K562 (cell line): Measurements from ENCODE around the gene GHITM.

Experiments used
- CBFB ChIP-seq: sonication (generic); formaldehyde crosslinking; IDR thresholded peaks from 2 replicates; pipeline ENCODE4 v1.4.0; 2020; ENCODE audit warnings: mild to moderate bottlenecking, missing genetic modification reagents
- CEBPB ChIP-seq: fragments of 450-650 bp; IDR thresholded peaks from 2 replicates; pipeline ENCODE4 v1.6.1; 2016; ENCODE audit warnings: missing genetic modification characterization, missing compliant biosample characterization
- EGR1 ChIP-seq: fragments of 450-650 bp; conservative IDR thresholded peaks from 2 replicates; pipeline ENCODE4 v1.6.1; 2017; ENCODE audit warnings: mild to moderate bottlenecking
- HDAC2 ChIP-seq: fragments of 450-650 bp; IDR thresholded peaks from 2 replicates; pipeline ENCODE4 v1.6.1; 2016; ENCODE audit warnings: mild to moderate bottlenecking
- MYBL2 ChIP-seq, 2 experiments: fragments of 450-650 bp in 1 of 2; sonication (generic) in 1 of 2; formaldehyde crosslinking in 1 of 2; IDR thresholded peaks; 2 replicates each; pipeline versions ENCODE4 v1.6.1 to v1.8.1; 2017 to 2022; ENCODE audit warnings: borderline replicate concordance in 1 of 2, inconsistent platforms in 1 of 2, low read depth in 1 of 2, mild to moderate bottlenecking in 1 of 2, missing genetic modification reagents in 1 of 2, moderate library complexity in 1 of 2
- PKNOX1 ChIP-seq: fragments of 450-650 bp; IDR thresholded peaks from 2 replicates; pipeline ENCODE4 v1.6.1; 2016
- POLR2A ChIP-seq: fragments of 450-650 bp; conservative IDR thresholded peaks from 2 replicates; pipeline ENCODE4 v1.6.1; 2016
- POLR2AphosphoS5 ChIP-seq: IDR thresholded peaks from 2 replicates; pipeline ENCODE4 v1.6.1; 2011; ENCODE audit warnings: mild to moderate bottlenecking, low read depth, low read length, moderate library complexity; ENCODE audit not compliant: control insufficient read depth, insufficient read depth
- RFX5 ChIP-seq: IDR thresholded peaks from 2 replicates; pipeline ENCODE4 v1.6.1; 2011; ENCODE audit warnings: low read depth, mild to moderate bottlenecking, improper control_type of control experiment, low read length
- SAP30 ChIP-seq: fragments of 200-600 bp; sonication (generic); IDR thresholded peaks from 2 replicates; pipeline ENCODE4 v1.6.1; 2012; ENCODE audit warnings: borderline replicate concordance, low read depth, mild to moderate bottlenecking, moderate library complexity, low read length, control low read depth, inconsistent platforms; ENCODE audit not compliant: insufficient read depth, poor library complexity, severe bottlenecking
- ZNF592 ChIP-seq: fragments of 450-650 bp; IDR thresholded peaks from 2 replicates; pipeline ENCODE4 v1.6.1; 2017; ENCODE audit warnings: antibody characterized with exemption, mild to moderate bottlenecking
- TF ChIP-seq, protein P1 (sequence below), 2 experiments: fragments of 450-650 bp; formaldehyde crosslinking in 1 of 2; IDR thresholded peaks; 2 replicates each; pipeline versions ENCODE4 v1.4.0 to v1.6.1; 2014 to 2020; ENCODE audit warnings: mild to moderate bottlenecking in 2 of 2, borderline replicate concordance in 1 of 2, low read depth in 1 of 2
- TF ChIP-seq, protein P2 (sequence below), 3 experiments: IDR thresholded peaks in 2 of 3; conservative IDR thresholded peaks in 1 of 3; 2 replicates each; pipeline ENCODE4 v1.5.1; 2011 to 2012; ENCODE audit warnings: low read length in 3 of 3, mild to moderate bottlenecking in 3 of 3, control low read depth in 2 of 3, improper control_type of control experiment in 1 of 3, inconsistent platforms in 1 of 3, low read depth in 1 of 3, mixed read lengths in 1 of 3, moderate library complexity in 1 of 3; ENCODE audit not compliant: insufficient read depth in 2 of 3
- TF ChIP-seq, protein P3 (sequence below): fragments of 250-450 bp; sonication (Bioruptor Pico); IDR thresholded peaks from 2 replicates; pipeline ENCODE4 v1.4.0; 2020; ENCODE audit warnings: mild to moderate bottlenecking

DNA sequence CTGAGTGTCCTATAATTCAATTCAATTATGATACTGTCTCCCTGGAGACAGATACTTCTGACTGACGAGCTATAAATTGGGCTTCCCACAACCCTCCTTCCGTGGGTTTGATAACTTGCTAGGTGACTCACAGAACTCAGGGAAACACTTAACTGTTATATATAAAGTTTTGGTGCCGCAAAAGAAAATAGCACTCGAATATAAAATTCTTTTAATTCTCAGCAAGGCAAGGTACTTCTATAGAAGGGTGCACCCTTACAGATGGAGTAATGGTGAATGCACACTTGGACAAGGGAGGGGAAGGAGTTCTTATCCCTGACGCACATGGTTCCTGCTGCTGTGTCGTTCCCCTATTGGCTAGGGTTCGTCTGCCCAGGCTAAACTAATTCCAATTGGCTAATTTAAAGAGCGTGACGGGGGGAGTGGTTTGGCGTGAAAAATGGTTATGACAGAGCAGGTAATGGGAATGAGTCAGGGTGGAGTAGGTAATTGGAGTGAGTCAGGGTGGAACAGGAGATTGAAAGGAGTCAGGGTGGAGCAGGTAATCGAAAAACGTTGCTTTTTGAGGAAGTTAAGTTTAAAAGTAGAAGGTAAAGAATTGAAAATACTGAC lies 20.8 kb upstream of the GHITM start:
- TF ChIP-seq EGR1 (no peak), RFX5 (peak; percentile 86), PKNOX1 (peak; percentile 93), MYBL2 (IDR thresholded peaks at IDR 0.05; ENCODE audit: low read depth) (peak; percentile 89), MYBL2 (CRISPR knock-in tag; IDR thresholded peaks at IDR 0.05; ENCODE audit: borderline replicate concordance) (no peak), POLR2A (no peak), POLR2AphosphoS5 (no peak), SAP30 (no peak), HDAC2 (no peak), ZNF592 (no peak), CBFB (no peak), CEBPB (no peak)
- TF ChIP-seq, protein P1, sequence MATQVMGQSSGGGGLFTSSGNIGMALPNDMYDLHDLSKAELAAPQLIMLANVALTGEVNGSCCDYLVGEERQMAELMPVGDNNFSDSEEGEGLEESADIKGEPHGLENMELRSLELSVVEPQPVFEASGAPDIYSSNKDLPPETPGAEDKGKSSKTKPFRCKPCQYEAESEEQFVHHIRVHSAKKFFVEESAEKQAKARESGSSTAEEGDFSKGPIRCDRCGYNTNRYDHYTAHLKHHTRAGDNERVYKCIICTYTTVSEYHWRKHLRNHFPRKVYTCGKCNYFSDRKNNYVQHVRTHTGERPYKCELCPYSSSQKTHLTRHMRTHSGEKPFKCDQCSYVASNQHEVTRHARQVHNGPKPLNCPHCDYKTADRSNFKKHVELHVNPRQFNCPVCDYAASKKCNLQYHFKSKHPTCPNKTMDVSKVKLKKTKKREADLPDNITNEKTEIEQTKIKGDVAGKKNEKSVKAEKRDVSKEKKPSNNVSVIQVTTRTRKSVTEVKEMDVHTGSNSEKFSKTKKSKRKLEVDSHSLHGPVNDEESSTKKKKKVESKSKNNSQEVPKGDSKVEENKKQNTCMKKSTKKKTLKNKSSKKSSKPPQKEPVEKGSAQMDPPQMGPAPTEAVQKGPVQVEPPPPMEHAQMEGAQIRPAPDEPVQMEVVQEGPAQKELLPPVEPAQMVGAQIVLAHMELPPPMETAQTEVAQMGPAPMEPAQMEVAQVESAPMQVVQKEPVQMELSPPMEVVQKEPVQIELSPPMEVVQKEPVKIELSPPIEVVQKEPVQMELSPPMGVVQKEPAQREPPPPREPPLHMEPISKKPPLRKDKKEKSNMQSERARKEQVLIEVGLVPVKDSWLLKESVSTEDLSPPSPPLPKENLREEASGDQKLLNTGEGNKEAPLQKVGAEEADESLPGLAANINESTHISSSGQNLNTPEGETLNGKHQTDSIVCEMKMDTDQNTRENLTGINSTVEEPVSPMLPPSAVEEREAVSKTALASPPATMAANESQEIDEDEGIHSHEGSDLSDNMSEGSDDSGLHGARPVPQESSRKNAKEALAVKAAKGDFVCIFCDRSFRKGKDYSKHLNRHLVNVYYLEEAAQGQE (IDR thresholded peaks at IDR 0.05; ENCODE audit: borderline replicate concordance): no peak
- TF ChIP-seq, protein P1 (CRISPR knock-in tag; IDR thresholded peaks at IDR 0.05; ENCODE audit: low read depth): no peak
- TF ChIP-seq, protein P2, sequence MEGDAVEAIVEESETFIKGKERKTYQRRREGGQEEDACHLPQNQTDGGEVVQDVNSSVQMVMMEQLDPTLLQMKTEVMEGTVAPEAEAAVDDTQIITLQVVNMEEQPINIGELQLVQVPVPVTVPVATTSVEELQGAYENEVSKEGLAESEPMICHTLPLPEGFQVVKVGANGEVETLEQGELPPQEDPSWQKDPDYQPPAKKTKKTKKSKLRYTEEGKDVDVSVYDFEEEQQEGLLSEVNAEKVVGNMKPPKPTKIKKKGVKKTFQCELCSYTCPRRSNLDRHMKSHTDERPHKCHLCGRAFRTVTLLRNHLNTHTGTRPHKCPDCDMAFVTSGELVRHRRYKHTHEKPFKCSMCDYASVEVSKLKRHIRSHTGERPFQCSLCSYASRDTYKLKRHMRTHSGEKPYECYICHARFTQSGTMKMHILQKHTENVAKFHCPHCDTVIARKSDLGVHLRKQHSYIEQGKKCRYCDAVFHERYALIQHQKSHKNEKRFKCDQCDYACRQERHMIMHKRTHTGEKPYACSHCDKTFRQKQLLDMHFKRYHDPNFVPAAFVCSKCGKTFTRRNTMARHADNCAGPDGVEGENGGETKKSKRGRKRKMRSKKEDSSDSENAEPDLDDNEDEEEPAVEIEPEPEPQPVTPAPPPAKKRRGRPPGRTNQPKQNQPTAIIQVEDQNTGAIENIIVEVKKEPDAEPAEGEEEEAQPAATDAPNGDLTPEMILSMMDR (IDR thresholded peaks at IDR 0.05 in 2 of 3, conservative IDR thresholded peaks at IDR 0.05 in 1 of 3; ENCODE audit: insufficient read depth in 2 of 3, low read depth in 1 of 3, low read length in 3 of 3): no peak
- TF ChIP-seq, protein P3, sequence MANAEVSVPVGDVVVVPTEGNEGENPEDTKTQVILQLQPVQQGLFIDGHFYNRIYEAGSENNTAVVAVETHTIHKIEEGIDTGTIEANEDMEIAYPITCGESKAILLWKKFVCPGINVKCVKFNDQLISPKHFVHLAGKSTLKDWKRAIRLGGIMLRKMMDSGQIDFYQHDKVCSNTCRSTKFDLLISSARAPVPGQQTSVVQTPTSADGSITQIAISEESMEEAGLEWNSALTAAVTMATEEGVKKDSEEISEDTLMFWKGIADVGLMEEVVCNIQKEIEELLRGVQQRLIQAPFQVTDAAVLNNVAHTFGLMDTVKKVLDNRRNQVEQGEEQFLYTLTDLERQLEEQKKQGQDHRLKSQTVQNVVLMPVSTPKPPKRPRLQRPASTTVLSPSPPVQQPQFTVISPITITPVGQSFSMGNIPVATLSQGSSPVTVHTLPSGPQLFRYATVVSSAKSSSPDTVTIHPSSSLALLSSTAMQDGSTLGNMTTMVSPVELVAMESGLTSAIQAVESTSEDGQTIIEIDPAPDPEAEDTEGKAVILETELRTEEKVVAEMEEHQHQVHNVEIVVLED (CRISPR knock-in tag): no peak
